ENCODE data around the gene GYPB. TPM values are rescaled to one million over a fixed set of nuclear protein-coding genes. Genes with fewer than 3 reads are reported as not detected.
"Not testable (repeated sequence)": the region's sequence is repeated elsewhere in the genome, so short reads cannot be mapped to it uniquely, and the experiment has no call there.

Gene GYPB
- total RNA-seq, 1 donor from 2014 or later = 31.0 TPM

DNA sequence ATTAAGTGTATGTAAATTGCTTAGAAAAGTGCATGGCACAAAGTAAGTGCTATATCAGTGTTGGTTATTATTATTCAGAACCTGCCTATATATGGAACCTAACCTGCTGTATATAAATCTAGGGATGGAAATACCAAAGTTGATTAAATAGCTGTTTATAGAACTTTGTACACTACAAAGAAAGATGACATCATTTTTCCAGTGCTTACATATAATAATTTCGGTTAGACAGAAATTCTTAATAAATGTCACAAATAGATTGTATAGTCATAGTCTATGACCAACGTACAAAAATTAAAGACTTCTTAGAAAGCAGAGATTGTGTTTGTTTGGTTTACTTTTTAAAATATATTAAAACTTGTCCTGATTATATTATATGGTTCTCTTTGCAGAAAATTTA is 4.4 kb downstream of the GYPB start:
- DNase-seq = no peak

DNA sequence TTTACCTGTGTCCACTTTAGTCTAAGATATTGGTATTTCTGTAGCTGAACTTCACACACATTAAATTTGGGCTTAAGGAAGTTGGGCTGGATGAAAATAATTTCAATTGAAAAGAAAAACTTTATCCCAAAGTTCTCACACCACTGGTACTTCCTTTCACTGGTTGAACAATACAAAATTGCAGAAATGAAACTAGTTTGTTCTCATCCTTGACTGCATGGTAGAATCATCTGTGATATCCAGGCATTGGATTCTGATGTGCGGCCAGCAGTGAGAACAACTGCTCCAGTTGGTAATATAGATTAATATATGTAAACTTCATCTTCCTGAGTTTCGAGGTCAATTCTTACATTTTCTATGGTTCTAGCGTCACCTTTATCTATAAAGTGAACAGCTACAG is 10.6 kb downstream of the GYPB start:
- DNase-seq = not testable (repeated sequence)

DNA sequence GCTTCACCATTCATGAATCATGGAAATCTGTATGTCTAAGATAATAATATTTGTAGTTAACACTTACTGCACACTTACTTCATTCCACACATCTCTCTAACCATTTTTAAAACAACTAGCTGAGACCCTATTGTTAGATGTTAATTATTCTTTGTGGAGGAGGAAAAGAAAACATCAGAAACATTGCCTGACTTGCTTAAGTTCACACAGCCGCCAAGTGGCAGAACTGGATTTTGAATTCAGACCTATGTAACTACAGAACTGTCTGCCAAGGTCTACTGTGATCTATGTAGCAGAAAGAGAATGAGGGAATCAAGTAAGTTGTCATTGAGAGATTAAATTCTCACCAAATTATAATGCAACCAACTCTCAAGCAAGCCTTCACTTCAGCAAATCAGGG is 11.2 kb downstream of the GYPB start:
- DNase-seq = not testable (repeated sequence)

DNA sequence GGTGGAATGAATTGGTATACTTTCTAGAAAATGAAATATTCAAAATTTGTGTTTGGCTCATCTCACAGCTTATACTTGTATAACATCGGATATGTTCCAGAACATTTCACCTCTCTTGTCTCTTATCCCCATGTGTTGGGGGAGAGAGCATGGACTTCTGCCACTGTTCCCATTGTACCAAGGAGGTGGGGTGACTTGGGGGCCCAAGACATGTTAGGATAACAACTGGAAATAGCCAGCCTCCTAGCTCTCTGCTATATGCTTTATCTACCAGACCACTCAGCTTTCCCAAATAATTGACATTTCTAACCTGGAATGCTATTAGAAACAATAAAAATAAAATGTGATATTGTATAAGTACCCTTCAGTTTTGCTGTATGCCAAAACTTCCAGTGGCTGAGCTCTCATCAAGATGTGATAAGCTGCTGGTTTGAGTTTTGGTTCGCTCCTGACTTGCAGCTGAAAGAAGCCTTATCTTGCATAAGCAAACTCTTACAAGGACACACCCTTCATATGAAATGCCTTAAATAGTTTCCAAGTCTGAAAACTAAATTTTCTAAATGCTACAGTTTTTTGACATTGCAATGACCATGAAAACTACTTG is 12.9 kb downstream of the GYPB start:
- not testable (repeated sequence) for DNase-seq

DNA sequence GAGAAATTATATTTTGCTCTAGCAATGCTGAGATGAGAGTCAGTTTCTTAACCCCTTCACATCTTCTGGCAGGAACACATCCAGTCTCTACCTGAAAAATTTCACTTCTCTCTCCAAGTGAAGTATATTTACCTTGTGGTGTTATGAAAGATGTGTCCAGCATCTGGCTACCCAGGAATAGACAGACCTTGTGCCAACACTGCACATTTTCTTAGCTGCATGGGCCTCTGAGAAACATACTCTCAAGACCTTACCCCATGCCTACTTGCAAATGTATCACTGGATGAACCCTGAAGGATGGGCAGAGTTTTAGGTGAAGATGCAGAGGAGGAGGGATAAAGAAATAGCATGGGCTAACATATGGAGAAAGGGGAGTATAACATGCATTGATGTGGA is 13.6 kb downstream of the GYPB start:
- not testable (repeated sequence) for DNase-seq

DNA sequence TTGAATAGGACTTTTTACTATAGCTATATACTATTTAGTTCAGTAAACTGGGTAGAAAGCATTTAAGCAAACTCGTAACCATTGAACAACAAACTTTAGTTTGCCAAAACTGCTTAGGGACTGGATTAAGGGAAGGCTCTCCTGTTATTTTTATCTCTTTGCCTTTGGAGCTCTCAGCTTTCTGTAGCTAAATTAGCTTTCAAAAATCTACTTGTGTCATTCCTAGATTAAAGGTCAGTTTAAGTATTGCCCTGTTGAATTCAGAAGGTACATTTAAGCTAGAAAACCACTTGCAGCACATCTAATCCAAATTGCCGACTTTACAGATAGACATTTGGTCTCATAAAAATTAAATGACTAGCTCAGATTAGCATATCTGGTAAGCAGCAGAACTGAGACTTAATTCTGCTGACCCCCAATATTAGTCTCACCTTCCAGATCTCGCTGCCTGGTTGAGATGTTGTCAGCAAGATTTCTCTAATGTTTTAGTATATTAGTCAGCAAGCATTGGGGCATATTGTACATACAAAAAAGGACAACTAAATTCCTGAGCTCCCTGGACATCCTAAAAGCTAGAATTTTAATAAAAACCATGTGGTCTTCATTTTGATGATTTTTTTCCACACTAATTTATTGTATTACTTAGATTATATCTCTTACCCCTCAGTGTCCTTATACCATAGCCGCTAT is 14.2 kb downstream of the GYPB start:
- DNase-seq = not testable (repeated sequence)

DNA sequence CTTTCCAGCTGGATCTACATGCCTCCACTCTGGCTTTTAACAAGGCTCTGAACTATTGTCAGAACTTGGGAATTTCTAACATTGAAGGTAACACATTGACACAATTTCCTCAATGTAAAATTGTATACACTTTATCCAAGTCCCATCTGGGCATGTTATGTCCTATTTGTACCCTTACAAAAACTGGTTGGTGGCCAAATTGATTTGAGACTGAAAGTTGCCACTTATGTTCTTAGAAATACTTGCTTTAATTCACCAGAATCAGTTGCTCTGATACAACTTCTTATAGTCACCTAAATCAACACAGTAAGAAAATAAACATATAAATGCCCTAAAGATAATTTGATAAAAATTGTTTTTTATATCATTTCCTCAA is 15.3 kb downstream of the GYPB start:
- not testable (repeated sequence) for DNase-seq

DNA sequence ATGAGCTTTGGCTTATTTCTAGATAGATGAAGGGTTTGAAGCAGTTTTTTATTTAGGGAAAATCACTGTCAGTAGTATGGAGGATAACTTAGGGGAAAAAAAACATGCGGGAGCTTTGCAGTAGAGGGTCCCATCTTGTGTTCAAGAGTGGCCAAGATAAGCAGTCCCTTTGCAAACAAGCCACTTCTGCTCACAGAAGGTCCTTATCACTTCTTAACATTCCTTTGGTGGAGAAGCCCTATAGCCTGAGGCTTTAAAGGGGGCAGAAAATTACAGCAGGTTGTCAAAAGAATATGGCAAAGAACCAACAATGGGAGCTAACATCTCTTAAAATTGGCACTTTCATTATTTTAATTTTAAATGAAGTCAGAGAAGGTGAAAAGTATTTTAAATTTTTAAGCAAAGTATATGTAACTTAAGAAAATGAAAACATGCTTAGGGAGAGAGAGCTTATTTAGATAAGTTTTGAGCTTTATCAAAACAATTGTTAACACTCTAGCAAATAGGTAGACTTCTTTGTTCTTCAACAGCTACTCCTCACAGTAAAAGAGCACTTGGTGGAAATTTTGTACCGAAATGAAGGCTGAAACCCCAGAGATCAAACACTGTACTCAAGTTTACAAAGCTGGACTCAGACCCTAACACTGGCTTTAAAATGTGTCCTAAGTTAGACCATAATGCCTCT is 15.8 kb downstream of the GYPB start:
- DNase-seq = not testable (repeated sequence)

DNA sequence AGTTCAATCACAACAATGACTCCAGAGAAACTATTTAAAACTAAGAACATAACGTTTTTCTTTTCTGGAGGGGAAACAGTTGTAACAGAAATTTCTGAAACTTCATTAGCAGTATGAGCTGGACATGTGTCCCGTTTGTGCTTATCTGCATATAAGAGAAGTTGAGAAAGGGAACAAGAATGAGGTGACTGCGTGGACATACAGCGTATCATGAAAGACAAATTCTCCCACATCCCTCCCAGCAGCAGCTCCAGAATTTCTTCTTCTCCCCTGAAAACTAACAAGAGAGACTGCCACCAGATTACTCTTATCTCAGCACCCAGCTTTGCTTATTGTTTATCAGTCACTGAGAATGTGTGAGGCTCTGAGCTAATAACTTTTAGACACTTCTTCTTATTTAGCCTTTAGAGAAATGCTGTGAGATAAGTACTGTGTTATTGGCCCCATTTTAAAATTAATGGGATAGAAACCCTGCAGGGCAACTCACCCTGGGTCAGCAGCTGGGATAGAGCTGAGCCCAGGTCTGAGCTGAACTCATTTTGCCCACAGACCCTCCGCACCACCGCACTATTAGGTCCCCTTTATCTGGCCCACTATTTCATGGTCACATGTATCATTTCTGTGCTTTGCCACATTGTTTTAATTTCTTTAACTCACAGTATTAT is 18.7 kb downstream of the GYPB start:
- DNase-seq = not testable (repeated sequence)

DNA sequence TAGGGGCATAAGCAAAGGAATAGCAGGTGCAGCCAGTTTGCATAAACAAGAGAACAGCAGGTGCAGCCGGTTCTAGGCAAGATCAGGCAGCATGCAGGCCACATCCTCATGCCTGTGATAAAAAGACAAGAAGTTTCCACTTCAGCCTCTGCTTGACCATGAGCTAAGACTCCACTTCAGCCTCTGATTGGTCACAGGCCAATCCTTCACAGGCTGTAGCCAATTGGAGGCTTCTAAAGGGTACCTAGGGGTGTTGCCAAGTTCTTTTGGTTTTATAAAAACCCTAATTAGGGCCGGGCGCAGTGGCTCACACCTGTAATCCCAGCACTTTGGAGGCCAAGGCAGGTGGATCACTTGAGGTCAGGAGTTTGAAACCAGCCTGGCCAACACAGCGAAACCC is 23.0 kb downstream of the GYPB start:
- not testable (repeated sequence) for DNase-seq

DNA sequence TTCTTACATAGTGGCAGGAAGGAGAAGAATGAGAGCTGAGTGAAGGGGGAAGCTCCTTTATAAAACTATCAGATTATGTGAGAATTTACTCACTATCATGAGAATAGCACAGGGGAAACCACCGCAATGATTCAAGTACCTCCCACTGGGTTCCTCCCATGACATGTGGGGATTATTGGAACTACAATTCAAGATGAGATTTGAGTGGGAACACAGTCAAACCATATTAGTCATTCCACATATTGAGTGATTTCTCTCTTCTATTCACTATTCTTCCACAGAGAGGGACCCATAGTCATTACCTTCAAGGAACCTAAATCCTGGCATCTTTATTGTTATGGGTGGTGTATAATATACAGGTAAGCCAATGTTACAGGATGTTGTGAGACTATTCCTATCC is 27.4 kb downstream of the GYPB start:
- DNase-seq = not testable (repeated sequence)

DNA sequence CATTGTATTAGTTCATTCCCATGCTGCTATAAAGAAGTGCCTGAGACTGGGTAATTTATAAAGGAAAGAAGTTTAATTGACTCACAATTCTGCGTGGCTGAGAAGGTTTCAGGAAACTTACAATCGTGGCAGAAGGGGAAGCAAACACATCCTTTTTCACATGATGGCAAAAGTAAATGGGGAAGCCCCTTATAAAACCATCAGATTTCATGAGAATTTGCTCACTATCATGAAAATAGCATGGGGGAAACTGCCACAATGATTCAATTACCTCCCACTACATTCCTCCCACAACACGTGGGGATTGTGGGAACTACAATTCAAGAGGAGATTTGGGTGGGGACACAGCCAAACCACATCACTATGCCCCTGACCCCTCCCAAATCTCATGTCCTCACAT is 28.5 kb downstream of the GYPB start:
- DNase-seq = not testable (repeated sequence)

DNA sequence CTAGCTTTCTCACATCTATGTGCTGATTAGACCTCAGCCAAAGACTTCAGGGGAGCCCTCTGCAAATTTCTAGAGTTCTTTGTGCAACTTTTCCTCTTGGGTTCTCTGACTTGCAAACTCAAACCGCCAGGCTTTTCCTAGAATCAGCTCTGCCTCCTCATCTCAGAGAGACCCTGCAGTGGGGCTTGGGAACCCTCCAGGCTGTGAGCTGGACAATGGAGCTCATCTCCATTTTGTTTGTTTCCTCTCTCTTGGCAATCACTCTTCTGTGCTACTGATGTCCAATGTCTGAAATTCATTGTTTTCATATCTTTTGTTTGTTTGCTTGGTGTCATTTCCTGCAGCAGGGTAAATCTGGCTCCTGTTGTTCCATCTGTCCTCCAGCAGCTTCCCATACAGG is 33.0 kb downstream of the GYPB start:
- DNase-seq = no peak

DNA sequence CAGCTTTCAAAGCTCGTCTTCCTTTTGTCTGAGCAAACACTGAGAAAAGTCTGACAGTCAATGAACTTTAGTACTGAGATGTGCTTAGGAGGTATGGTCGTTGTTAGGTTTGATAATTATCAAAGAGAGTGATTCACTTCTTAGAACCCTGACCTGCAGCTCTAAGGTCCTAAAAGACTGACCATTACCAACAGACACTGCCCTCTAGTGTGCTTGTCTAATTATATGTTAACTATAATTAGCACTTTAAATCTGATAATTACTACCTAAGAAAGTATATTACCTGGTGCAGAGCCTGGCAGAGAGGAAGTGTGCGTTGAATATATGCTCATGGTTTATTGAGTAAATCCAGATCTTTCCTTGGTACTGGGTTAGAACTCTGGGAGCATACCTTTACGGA is 38.4 kb downstream of the GYPB start:
- DNase-seq = not testable (repeated sequence)

DNA sequence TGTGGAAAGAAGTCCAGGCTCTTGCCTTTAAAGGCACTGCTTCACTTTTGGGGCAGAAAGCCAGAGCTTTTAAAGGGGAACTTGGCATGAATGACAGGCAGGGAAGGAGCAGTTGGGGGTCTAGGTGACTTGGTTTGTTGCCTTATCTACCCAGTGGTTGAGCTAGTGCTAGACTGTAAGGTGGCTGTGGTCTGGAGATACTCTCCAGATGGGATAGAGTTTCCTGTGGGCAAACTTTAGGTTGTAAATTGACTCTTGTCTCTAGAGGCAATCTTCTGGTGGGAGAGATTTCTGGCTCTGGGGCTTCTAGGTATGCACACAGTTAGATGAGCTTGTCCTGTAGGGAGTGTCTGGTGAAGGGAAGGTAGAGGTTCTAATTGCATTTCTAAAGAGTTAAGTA is 43.7 kb downstream of the GYPB start:
- not testable (repeated sequence) for DNase-seq

DNA sequence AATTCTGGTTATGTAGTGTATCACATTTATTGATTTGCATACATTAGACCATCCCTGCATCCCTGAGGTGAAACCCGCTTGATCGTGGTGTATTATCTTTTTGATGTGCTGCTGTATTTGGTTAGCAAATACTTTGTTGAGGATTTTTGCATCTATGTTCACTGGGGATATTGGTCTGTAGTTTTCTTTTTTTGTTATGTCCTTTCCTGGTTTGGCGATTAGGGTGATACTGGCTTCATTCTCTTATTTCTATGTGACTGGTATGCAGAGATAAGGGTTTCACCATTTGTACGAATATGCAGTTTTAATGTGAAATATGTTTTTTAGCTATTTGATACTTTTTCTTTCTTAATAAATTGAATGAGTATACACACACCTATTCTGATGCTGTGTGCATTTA is 45.2 kb downstream of the GYPB start:
- DNase-seq = not testable (repeated sequence)

DNA sequence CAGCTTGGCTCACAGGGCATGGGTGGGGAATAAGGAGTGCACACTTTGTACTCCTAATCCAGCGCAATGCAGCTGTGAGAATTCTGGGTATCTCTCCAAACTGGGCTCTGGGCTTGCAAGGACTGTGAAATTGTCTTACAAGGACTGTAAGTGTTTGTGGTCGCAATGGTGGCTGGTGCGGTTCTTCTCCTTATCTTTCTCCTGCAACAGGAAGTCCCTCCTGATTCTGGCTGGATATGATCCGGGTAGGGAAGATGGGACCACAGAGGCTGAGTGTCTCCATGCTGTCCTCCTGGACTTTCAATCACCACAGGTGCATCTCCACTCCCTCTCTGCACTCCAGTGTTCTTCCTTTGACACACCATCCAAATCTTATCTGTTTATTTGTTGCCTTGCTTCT is 58.1 kb downstream of the GYPB start:
- DNase-seq = no peak

DNA sequence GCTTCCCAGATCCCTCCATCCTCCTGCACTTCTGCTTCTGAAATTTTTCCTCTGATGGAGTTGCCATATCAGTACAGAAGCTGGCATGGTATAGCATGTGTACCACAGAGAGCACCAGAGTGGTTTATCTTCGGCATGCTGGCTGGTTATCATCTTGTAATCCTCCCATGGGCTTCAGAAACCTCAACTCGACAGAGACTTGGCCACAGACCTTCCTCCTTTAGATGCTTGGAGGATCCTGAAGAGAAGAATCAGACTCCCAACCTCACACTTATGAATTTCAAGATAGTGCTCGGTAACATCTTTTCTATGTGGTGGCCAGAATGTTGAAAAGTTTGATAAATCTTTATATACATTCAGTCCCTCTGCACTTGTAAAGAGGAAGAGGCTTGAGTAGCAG is 63.9 kb downstream of the GYPB start:
- not testable (repeated sequence) for DNase-seq

DNA sequence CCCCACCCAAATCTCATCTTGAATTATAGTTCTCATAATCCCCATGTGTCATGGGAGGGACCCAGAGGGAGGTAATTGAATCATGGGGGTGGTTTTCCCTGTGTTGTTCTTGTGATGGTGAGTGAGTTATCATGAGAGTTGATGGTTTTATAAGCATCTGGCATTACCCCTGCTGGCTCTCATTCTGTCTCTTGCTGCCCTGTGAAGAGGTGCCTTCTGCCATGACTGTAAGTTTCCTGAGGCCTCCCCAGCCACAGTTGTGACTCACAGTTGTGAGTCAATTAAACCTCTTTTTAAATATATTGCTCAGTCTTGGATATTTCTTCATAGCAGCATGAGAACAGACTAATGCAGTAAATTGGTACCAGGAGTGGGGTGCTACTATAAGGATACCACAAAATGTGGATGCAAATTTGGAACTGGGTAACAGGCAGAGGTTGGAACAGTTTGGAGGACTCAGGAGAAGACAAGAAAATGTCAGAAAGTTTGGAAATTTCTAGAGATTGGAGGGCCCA is 67.7 kb downstream of the GYPB start:
- not testable (repeated sequence) for DNase-seq

DNA sequence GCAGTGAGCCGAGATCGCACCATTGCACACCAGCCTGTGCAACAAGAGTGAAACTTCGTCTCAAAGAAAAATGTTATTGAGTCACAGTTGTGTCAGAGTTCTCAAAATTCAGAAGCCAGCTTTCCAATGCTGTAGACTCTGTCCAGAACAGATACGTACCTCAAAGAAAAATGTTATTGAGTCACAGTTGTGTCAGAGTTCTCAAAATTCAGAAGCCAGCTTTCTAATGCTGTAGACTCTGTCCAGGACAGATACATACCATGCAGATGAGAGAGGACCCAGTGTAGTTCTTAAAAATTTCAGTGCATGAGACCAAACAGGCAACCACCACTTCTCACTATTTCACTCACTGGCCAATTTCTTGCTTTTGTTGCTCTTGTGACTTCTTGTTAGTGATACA is 68.2 kb downstream of the GYPB start:
- DNase-seq = not testable (repeated sequence)

DNA sequence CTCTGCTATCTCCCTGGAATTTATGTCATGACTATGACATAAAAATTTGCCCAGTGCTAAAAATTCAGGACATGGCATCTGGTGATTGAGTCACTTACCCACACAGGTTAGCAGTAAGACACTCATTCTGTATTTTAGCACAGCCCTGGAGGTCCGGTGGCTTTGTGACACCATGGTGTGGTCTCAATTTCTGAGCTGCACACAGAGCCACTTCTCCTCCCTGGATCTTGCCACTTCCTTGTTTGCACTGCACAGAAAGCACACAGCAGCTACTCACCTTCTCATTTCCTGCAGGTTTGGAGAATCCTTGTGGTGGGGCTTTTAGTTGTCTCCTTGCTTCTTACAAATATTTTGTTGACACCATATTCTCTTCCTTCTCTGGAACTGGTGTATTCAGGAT is 69.0 kb downstream of the GYPB start:
- DNase-seq = not testable (repeated sequence)

DNA sequence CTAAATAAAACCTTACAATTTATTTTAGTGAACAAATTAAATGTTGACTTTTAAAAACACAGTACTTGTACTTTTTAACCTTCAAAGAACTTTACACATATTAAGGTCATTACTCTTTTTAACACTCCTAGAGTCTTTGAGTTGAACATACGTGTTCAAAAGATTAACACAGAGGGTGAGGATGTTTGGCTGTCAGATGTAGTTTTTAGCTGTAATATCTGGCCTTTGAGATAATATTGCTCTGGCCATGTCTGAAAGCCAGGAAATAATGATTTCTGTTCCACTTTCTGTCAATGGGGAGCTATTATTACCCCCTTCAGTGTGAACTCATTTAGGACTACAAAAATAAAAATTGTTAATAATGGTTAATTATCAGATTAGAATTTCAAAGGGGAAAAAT is 71.7 kb downstream of the GYPB start:
- DNase-seq = not testable (repeated sequence)

All from skin of body (tissue), 2 donors.